ENCODE data around the gene DENND2A.
"Not testable (repeated sequence)": the region's sequence is repeated elsewhere in the genome, so short reads cannot be mapped to it uniquely, and the experiment has no call there.

DENND2A gene

GRCh38 chr7:140631602-140632001 is 9.0 kb downstream of the DENND2A start:
- no peaks in the 10 kb centered on the region for H3K27me3 ChIP-seq (ENCODE audit: control insufficient read depth in 1 of 2, insufficient read depth in 2 of 2, low read length in 2 of 2)
- H3K27ac ChIP-seq (ENCODE audit: low read length) = peak overlapping the region; percentile 31
- no peaks in the 10 kb centered on the region for H3K9me3 ChIP-seq (ENCODE audit: control insufficient read depth in 2 of 2, low read length in 2 of 2)
- H3K36me3 ChIP-seq (ENCODE audit: control insufficient read depth in 2 of 2, insufficient read depth in 2 of 2, low read length in 2 of 2) = no peaks in the 10 kb centered on the region
- no peak overlapping the region for H3K9ac ChIP-seq (ENCODE audit: low read length in 2 of 2)
- H3K4me1 ChIP-seq (ENCODE audit: control insufficient read depth, insufficient read depth, low read length) = peaks cover 23% of the 10 kb centered on the region
- H3K4me3 ChIP-seq (ENCODE audit: low read length in 2 of 2) = no peak overlapping the region

- Histone ChIP-seq H3K27ac (ENCODE audit: low read length) (peak overlapping the region; percentile 31), H3K27me3 (ENCODE audit: control insufficient read depth in 1 of 2, insufficient read depth in 2 of 2, low read length in 2 of 2) (no peaks in the 10 kb centered on the region), H3K4me1 (ENCODE audit: control insufficient read depth, insufficient read depth, low read length) (peaks cover 28% of the 10 kb centered on the region), H3K36me3 (ENCODE audit: control insufficient read depth in 2 of 2, insufficient read depth in 2 of 2, low read length in 2 of 2) (no peaks in the 10 kb centered on the region), H3K9me3 (ENCODE audit: control insufficient read depth in 2 of 2, low read length in 2 of 2) (no peaks in the 10 kb centered on the region), H3K9ac (ENCODE audit: low read length in 2 of 2) (no peak overlapping the region), H3K4me3 (ENCODE audit: low read length in 2 of 2) (no peak overlapping the region)
These were observed 9.6 kb downstream of the DENND2A start for GRCh38 chr7:140631021-140631420.

GRCh38 chr7:140625908-140626868 is 14.4 kb downstream of the DENND2A start:
- Histone ChIP-seq H3K27ac (ENCODE audit: low read length) (peak overlapping the region; percentile 49), H3K9me3 (ENCODE audit: control insufficient read depth in 2 of 2, low read length in 2 of 2) (no peaks in the 10 kb centered on the region), H3K4me1 (ENCODE audit: control insufficient read depth, insufficient read depth, low read length) (peaks cover 28% of the 10 kb centered on the region), H3K9ac (ENCODE audit: low read length in 2 of 2) (peak overlapping the region; percentile 19 to 36), H3K27me3 (ENCODE audit: control insufficient read depth in 1 of 2, insufficient read depth in 2 of 2, low read length in 2 of 2) (no peaks in the 10 kb centered on the region), H3K36me3 (ENCODE audit: control insufficient read depth in 2 of 2, insufficient read depth in 2 of 2, low read length in 2 of 2) (no peaks in the 10 kb centered on the region), H3K4me3 (ENCODE audit: low read length in 2 of 2) (peak overlapping the region in 1 of 2 donors; percentile 44)

- H3K36me3 ChIP-seq (ENCODE audit: control insufficient read depth in 2 of 2, insufficient read depth in 2 of 2, low read length in 2 of 2) = not testable (repeated sequence)
These were observed 15.4 kb downstream of the DENND2A start for GRCh38 chr7:140625192-140625558.

GRCh38 chr7:140624392-140625191 is 16.0 kb downstream of the DENND2A start:
- Histone ChIP-seq H3K9me3 (ENCODE audit: control insufficient read depth in 2 of 2, low read length in 2 of 2) (no peaks in the 10 kb centered on the region), H3K4me1 (ENCODE audit: control insufficient read depth, insufficient read depth, low read length) (peaks cover 27% of the 10 kb centered on the region), H3K36me3 (ENCODE audit: control insufficient read depth in 2 of 2, insufficient read depth in 2 of 2, low read length in 2 of 2) (no peaks in the 10 kb centered on the region)

More at GRCh38 chr7:140625192-140625558, 15.4 kb downstream of the DENND2A start:
- not testable (repeated sequence) for H3K9ac ChIP-seq (ENCODE audit: low read length in 2 of 2); H3K4me3 ChIP-seq (ENCODE audit: low read length in 2 of 2); H3K9me3 ChIP-seq (ENCODE audit: control insufficient read depth in 2 of 2, low read length in 2 of 2); H3K27ac ChIP-seq (ENCODE audit: low read length); H3K27me3 ChIP-seq (ENCODE audit: control insufficient read depth in 1 of 2, insufficient read depth in 2 of 2, low read length in 2 of 2)
- H3K4me1 ChIP-seq (ENCODE audit: control insufficient read depth, insufficient read depth, low read length) = peaks cover 27% of the 10 kb centered on the region

GRCh38 chr7:140623980-140624379 is 16.6 kb downstream of the DENND2A start:
- H3K9me3 ChIP-seq (ENCODE audit: control insufficient read depth in 2 of 2, low read length in 2 of 2) = no peaks in the 10 kb centered on the region
- H3K4me3 ChIP-seq (ENCODE audit: low read length in 2 of 2) = no peak overlapping the region
- peak overlapping the region; percentile 11 for H3K27ac ChIP-seq (ENCODE audit: low read length)
- peaks cover 27% of the 10 kb centered on the region for H3K4me1 ChIP-seq (ENCODE audit: control insufficient read depth, insufficient read depth, low read length)
- no peaks in the 10 kb centered on the region for H3K36me3 ChIP-seq (ENCODE audit: control insufficient read depth in 2 of 2, insufficient read depth in 2 of 2, low read length in 2 of 2)
- no peaks in the 10 kb centered on the region for H3K27me3 ChIP-seq (ENCODE audit: control insufficient read depth in 1 of 2, insufficient read depth in 2 of 2, low read length in 2 of 2)
- H3K9ac ChIP-seq (ENCODE audit: low read length in 2 of 2) = peak overlapping the region in 1 of 2 donors; percentile 5

More at GRCh38 chr7:140624392-140625191, 16.0 kb downstream of the DENND2A start:
- Histone ChIP-seq H3K4me3 (ENCODE audit: low read length in 2 of 2) (no peak overlapping the region), H3K27ac (ENCODE audit: low read length) (peak overlapping the region; percentile 11), H3K9ac (ENCODE audit: low read length in 2 of 2) (peak overlapping the region in 1 of 2 donors; percentile 5), H3K27me3 (ENCODE audit: control insufficient read depth in 1 of 2, insufficient read depth in 2 of 2, low read length in 2 of 2) (no peaks in the 10 kb centered on the region)

GRCh38 chr7:140621401-140622021 is 19.1 kb downstream of the DENND2A start:
- Histone ChIP-seq H3K27me3 (ENCODE audit: control insufficient read depth in 1 of 2, insufficient read depth in 2 of 2, low read length in 2 of 2) (no peaks in the 10 kb centered on the region), H3K9ac (ENCODE audit: low read length in 2 of 2) (no peak overlapping the region), H3K4me1 (ENCODE audit: control insufficient read depth, insufficient read depth, low read length) (peaks cover 15% of the 10 kb centered on the region), H3K4me3 (ENCODE audit: low read length in 2 of 2) (no peak overlapping the region), H3K36me3 (ENCODE audit: control insufficient read depth in 2 of 2, insufficient read depth in 2 of 2, low read length in 2 of 2) (no peaks in the 10 kb centered on the region), H3K9me3 (ENCODE audit: control insufficient read depth in 2 of 2, low read length in 2 of 2) (no peaks in the 10 kb centered on the region), H3K27ac (ENCODE audit: low read length) (no peak overlapping the region)

GRCh38 chr7:140619915-140620510 is 20.6 kb downstream of the DENND2A start:
- H3K27me3 ChIP-seq (ENCODE audit: control insufficient read depth in 1 of 2, insufficient read depth in 2 of 2, low read length in 2 of 2); H3K9me3 ChIP-seq (ENCODE audit: control insufficient read depth in 2 of 2, low read length in 2 of 2); H3K27ac ChIP-seq (ENCODE audit: low read length); H3K36me3 ChIP-seq (ENCODE audit: control insufficient read depth in 2 of 2, insufficient read depth in 2 of 2, low read length in 2 of 2); H3K4me3 ChIP-seq (ENCODE audit: low read length in 2 of 2); H3K9ac ChIP-seq (ENCODE audit: low read length in 2 of 2); H3K4me1 ChIP-seq (ENCODE audit: control insufficient read depth, insufficient read depth, low read length): not testable (repeated sequence)

GRCh38 chr7:140619176-140619575 is 21.4 kb downstream of the DENND2A start:
- H3K27ac ChIP-seq (ENCODE audit: low read length) = no peak overlapping the region

GRCh38 chr7:140618306-140618705 is 22.3 kb downstream of the DENND2A start:
- H3K27ac ChIP-seq (ENCODE audit: low read length) = no peak overlapping the region
- no peaks in the 10 kb centered on the region for H3K4me1 ChIP-seq (ENCODE audit: control insufficient read depth, insufficient read depth, low read length)
- H3K9me3 ChIP-seq (ENCODE audit: control insufficient read depth in 2 of 2, low read length in 2 of 2) = no peaks in the 10 kb centered on the region
- no peak overlapping the region for H3K9ac ChIP-seq (ENCODE audit: low read length in 2 of 2)
- no peak overlapping the region for H3K4me3 ChIP-seq (ENCODE audit: low read length in 2 of 2)
- H3K36me3 ChIP-seq (ENCODE audit: control insufficient read depth in 2 of 2, insufficient read depth in 2 of 2, low read length in 2 of 2) = no peaks in the 10 kb centered on the region
- H3K27me3 ChIP-seq (ENCODE audit: control insufficient read depth in 1 of 2, insufficient read depth in 2 of 2, low read length in 2 of 2) = no peaks in the 10 kb centered on the region

More at GRCh38 chr7:140619176-140619575, 21.4 kb downstream of the DENND2A start:
- Histone ChIP-seq H3K27me3 (ENCODE audit: control insufficient read depth in 1 of 2, insufficient read depth in 2 of 2, low read length in 2 of 2) (no peaks in the 10 kb centered on the region), H3K4me3 (ENCODE audit: low read length in 2 of 2) (no peak overlapping the region), H3K4me1 (ENCODE audit: control insufficient read depth, insufficient read depth, low read length) (peaks cover 2% of the 10 kb centered on the region), H3K9ac (ENCODE audit: low read length in 2 of 2) (no peak overlapping the region), H3K9me3 (ENCODE audit: control insufficient read depth in 2 of 2, low read length in 2 of 2) (no peaks in the 10 kb centered on the region), H3K36me3 (ENCODE audit: control insufficient read depth in 2 of 2, insufficient read depth in 2 of 2, low read length in 2 of 2) (no peaks in the 10 kb centered on the region)
